ENCODE data around the gene TFEB.
A peak's percentile ranks its signal among the peaks of the same experiment; 100 is the strongest.
"Not testable (repeated sequence)": the region's sequence is repeated elsewhere in the genome, so short reads cannot be mapped to it uniquely, and the experiment has no call there.

TFEB gene

DNA sequence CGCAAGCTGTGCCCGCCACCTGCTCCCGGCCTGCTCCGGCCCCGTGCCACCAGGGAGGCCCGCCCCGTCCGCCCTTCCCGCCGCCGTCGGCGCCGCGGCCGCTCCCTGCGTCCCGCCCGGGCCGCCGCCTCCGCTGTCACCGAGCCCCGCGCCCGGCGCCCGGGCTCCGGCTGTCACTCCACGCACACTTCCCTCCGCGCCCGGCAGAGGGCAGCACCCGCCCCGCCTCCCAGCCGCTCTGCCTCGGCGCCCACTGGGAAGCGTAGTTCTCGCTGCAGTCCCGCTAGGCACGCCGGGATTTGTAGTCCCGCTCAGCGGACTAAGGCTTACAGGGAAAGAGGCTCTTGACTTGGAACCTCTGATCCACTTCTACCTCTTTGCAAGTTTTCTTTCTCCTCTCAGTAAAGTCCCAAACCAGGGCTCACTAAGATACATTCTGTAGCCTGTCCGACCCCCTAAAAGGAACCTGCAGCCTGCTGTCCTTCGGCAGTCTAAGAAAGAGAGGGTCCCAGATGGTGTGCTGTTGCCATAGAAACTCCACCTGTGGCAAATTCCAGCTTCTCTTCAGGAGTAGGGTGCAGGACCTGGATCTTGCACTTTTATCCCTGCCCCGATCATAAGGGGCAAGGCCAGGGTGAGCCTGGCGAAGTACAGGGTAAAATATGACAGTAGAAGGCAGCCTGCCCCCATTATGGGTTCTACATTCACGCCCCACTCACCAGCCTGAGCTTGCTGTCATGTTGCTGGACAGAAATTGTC is at the start of gene TFEB:
Gene TFEB, minus strand, starts transcription at position 182 of the 759 bp plus-strand sequence. CDS start 44,395 bp downstream, outside the sequence.
- DNase-seq, result peak; percentile 97

GRCh38 chr6:41784581-41785171 is 49.3 kb upstream of the TFEB start:
- no peak for DNase-seq

- DNase-seq, result no peak
These were observed 47.8 kb upstream of the TFEB start for GRCh38 chr6:41783106-41783780.

DNA sequence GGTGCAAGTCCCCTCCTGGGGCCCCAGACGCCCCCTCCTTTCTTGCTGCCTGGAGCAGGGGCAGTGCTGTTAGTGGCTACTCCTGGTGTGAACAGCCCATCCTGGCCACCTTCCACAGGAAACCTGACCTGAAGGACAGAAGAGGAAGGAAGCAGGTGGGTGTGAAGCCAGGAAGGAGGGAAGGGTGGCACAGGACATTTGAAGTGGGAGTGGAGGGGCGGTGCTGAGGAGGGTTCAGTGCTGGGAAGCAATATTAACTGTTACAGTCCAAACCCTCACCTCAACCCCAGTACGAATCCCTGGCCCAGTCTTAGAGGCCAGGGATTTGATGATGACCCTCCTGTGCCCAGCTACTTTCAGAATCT is 45.9 kb upstream of the TFEB start:
- no peak for DNase-seq

- DNase-seq, result no peak
These were observed 45.4 kb upstream of the TFEB start, which contains the start of gene PRICKLE4 for GRCh38 chr6:41780551-41781365. Gene PRICKLE4 (plus strand): TSS chr6:41780782. CDS start chr6:41783474, 2,692 bp downstream.

GRCh38 chr6:41779788-41780550 is 44.6 kb upstream of the TFEB start, which contains the start of gene FRS3:
Gene FRS3 (minus strand): TSS chr6:41779900. CDS start chr6:41776987, 2,913 bp downstream.
- peak; percentile 99 for DNase-seq

GRCh38 chr6:41779336-41779735 is 43.9 kb upstream of the TFEB start:
- DNase-seq, result no peak

DNA sequence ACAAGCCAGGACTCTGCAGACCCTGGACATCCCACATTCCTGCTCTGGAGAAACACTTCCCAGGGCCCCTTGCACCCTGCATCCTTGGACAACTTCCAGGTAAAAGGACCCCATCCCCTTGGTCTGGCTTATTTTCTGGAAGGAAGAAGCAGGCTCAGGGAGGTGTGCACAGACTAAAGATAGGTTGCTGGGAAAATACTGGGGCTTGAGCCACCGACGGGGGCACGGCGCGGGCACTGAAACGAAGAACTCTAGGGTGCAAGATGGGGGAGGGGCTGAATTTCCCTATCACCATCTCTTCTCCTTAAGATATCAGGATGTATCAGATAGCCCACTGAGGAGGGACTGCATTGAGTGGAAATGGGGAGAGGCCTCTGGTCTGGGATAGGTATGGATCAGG is 43.5 kb upstream of the TFEB start:
- no peak for DNase-seq

- no peak for DNase-seq
These were observed 42.3 kb upstream of the TFEB start for GRCh38 chr6:41777551-41778285.

GRCh38 chr6:41775293-41775882 is 40.0 kb upstream of the TFEB start:
- DNase-seq, result no peak

DNA sequence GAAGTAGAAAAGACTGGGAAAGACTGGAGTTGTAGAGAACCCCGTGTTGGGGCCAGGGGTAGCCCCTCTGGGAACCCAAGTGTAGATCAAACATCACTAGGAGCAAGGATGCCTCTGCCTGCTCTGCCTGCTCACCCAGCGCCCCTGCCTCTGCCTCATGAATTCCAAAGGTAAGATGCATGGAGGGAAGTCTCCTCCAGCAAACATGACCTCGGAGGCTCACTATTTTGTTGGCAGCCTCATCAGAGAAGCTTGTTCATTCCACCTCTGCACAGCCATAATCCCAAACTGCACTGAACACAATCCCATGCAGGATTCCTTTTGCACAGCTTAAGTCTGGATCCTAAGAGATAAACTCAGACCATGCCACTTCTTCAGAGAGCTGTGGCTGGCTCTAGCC is 39.4 kb upstream of the TFEB start:
- no peak for DNase-seq

DNA sequence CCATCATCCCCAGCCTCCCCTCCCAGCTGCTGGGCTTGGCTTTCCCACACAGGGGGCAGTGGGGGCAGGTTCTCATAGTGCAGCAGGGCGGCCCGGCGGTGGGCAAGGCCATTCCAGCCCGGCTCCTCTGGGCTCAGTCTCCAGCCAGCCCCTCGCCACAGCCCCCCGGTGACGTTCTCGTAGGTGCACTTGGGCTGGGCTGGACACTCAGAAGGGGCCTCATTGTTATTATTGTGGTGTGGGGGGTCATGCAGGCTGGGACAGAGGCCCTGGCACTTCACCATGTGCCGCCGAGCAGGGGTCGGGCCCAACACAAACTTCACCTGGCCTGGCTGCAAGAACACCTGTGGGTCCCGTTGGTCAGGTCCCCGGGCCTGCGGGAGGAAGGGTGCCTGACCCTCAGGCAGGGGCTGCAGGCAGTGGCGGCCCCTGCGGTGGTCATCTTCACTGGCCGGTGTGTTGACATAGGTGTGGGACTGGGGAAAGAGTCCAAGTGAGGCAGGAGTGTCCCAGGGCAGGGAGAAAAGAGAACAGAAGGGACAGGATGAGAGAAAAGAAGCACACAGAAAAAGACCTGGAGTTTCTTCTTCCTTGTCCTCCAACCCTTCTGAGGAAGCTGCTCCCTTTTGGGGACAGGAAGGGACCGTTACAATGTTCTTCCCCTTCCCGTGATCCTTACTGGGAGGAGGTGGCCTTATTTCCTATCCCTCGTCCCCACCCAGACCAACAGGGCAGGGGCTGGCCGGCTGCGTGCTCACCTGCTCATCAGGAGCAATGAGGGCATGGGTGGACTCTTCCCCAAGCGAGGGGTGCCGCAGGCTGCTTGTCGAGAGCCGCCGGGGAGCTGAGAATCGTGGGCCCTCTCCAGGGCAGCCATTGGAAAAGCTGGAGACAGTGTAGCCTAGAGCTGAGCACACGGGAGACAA is 35.9 kb upstream of the TFEB start:
- no peak for DNase-seq

DNA sequence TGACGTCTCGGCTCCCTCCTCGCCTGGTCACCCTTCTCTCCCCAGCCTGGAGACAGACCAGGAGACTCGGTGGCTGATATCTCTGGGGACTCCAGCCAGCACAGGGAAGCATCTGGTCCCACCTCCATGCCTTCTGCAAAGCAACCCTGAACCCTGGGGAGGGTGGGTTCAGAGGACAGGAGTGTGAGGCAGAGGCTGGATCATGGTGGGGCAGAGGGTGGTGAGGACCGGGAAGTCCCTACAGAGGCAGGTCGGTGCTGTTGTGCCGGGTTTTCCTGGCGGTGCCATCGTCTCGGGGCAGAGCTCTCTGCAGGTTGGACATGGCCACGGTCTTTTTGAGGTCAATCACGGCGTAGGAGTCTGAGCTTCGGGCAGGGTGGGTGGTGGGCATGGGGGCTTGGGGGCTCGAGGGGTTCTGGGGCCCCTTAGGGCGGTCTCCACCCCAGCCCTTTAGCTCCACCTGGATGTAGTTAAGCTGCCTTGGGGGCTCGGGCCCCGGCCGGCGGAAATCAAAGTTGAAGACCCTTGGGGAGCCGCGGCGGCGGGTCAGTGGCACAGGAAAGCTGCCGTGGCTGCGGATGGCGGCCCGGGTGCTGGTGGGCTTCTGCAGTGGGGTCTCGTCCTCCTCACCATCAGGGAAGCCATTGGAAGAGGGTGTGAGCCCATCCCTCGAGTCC is 35.1 kb upstream of the TFEB start:
- DNase-seq, result no peak

GRCh38 chr6:41769376-41769775 is 34.0 kb upstream of the TFEB start:
- DNase-seq, result no peak

DNA sequence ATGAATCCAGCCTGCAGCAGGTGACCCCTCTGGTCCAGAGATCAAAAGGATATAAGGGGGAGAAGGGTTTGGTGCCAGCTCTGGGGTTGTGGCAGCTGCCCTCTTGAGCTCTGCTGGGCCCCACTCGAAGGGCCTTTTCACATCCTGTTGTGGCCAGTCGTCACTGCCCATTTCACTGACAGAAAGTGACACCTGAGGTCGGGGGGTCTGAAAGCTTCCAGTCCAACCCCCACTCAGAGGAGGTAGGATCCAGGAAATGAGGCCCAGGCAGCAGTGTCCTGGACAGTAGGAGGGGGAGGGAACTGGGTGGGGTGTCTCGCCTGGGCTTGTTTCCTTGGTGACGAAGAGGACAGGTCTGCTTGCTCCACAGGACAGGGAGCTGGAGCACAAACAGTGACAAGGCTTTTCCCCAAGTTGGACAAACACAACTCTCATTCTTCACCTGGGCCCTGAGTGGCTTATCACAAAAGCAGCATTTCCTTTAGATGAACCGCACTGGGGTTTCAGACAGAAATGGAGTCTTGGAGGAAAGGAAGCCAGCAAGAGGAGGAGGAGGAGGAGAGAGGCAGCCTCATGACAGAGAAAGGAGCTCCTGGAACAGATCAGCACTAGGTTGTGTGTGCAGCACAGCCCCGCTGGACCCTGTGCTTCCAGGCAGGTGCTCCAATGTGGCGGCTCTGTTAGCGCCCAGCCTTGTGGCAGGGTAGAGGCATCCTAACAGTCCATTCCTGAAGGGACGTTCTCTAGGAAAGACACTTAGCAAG is 33.3 kb upstream of the TFEB start:
- no peak for DNase-seq

DNA sequence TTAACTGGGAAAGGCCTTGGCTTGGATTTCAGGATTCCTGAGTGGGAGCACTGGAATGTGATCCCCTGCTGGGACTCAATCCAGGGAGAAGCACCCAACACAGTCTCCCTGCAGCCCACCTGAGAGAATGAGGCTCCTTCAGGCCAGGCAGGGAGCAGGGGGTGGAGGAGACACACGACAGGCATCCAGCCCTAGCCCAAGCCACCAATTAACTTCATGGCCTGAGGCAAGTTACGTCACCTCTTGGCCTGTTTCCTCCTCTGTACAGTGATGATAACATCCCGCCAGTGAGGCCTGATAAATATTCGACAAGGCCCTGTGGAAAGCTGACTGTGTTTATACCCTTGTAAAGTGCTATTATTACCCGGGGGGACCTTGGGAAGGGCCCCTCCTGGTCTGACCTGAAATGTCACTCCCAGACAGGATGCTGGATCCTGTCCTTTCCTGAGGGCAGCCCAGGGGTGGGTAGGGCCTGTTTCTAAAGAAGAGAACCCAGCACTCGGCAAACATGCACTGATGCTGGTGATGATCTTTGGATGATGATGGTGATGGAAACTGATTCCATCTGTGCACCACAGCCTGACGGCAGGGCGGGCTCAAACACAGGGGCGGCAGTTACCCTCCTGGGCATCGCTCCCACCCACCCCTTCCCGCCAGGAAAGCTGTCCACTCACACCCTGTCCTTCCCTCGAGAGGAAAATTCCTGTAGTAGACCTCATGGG is 31.9 kb upstream of the TFEB start:
- no peak for DNase-seq

DNA sequence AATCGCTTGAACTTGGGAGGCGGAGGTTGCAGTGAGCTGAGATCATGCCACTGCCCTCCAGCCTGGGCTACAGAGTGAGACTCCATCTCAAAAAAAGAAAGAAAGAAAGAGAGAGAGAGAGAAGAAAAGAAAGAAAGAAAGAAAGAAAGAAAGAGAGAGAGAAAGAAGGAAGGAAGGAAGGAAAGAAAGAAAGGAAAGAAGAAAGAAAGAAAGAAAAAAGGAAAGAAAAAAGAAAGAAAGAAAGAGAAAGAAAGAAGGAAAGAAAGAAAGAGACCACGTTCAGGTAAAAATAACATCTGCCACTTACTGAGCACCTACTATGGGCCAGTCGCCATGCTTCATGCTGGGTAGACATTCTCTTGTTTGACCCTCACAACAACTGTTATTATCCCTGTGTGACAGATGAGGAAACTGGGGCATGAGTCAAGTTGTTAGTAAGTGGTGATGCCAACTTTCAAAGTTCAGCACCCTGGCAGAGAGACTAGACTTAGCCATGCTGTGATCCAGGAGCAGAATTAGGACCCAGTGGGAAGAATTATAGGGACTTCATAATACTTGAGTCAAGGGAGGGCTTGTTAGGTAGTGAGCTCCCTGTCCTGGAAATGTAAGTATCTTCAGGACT is 30.7 kb upstream of the TFEB start:
- DNase-seq, result not testable (repeated sequence)

All from right forelimb (tissue), 1 donor.